Epithelial cell of esophagus (primary cell): ENCODE data around the gene ST6GAL1.

Experiments used
- DNase-seq: peaks from one replicate; pipeline ENCODE4 v3.0.0; 2010; ENCODE audit warnings: low read depth
- H3K4me3 ChIP-seq: 2 replicates; pipeline ENCODE4 v1.5.1; 2011; ENCODE audit warnings: mild to moderate bottlenecking, low read length, control low read depth
- CTCF ChIP-seq: IDR thresholded peaks from 2 replicates; pipeline ENCODE4 v1.5.1; 2011; ENCODE audit warnings: low read depth, mild to moderate bottlenecking, low read length, control low read depth, inconsistent platforms; ENCODE audit not compliant: insufficient read depth; ENCODE audit errors: missing control alignments

Gene ST6GAL1

GRCh38 chr3:187025254-187025655, 94.9 kb downstream of the ST6GAL1 start:
- no peak for TF ChIP-seq CTCF
- no peak for DNase-seq
- no peak overlapping the region for H3K4me3 ChIP-seq

GRCh38 chr3:187025656-187026316, 95.5 kb downstream of the ST6GAL1 start:
- TF ChIP-seq CTCF, result no peak
- no peak for DNase-seq
- H3K4me3 ChIP-seq, result no peak overlapping the region

GRCh38 chr3:187026317-187026670, 96.0 kb downstream of the ST6GAL1 start:
- TF ChIP-seq CTCF, result no peak
- DNase-seq, result no peak
- H3K4me3 ChIP-seq, result no peak overlapping the region

GRCh38 chr3:187027531-187028278, 97.4 kb downstream of the ST6GAL1 start:
- TF ChIP-seq CTCF, result no peak
- H3K4me3 ChIP-seq, result no peak overlapping the region
- DNase-seq, result no peak

GRCh38 chr3:187031934-187032333, 101.6 kb downstream of the ST6GAL1 start:
- H3K4me3 ChIP-seq, result no peak overlapping the region
- no peak for DNase-seq
- no peak for TF ChIP-seq CTCF

- TF ChIP-seq CTCF, result no peak
Observed at GRCh38 chr3:187036394-187036793, 106.1 kb downstream of the ST6GAL1 start.

More at GRCh38 chr3:187036394-187036793, 106.1 kb downstream of the ST6GAL1 start:
- no peak overlapping the region for H3K4me3 ChIP-seq
- DNase-seq, result no peak
